Ovary (tissue), 9 donors: ENCODE measurements around the gene NEK4. TPM values are rescaled to one million over a fixed set of nuclear protein-coding genes. Genes with fewer than 3 reads are reported as not detected.
A peak's percentile ranks its signal among the peaks of the same experiment; 100 is the strongest.

Source experiments
- DNase-seq, 5 donors: peaks; one replicate each; pipeline ENCODE4 v3.0.0-alpha.2; 2019 to 2020
- H3K27ac ChIP-seq, 2 donors: fragments of 200-600 bp; one replicate each; pipeline versions ENCODE4 v1.5.1 to v1.8.0; 2019 to 2022
- H3K27me3 ChIP-seq: fragments of 200-600 bp; one replicate; pipeline ENCODE4 v1.8.0; 2022
- H3K36me3 ChIP-seq: fragments of 200-600 bp; sonication (generic); one replicate; pipeline ENCODE4 v1.5.1; 2019
- H3K4me1 ChIP-seq: one replicate; pipeline ENCODE4 v1.8.1; 2013; ENCODE audit warnings: mild to moderate bottlenecking, moderate library complexity; ENCODE audit not compliant: insufficient read depth
- H3K4me3 ChIP-seq: fragments of 200-600 bp; sonication (generic); one replicate; pipeline ENCODE4 v1.5.1; 2017
- H3K9me3 ChIP-seq, 2 donors: fragments of 200-600 bp in 1 of 2; sonication (generic) in 1 of 2; one replicate each; pipeline versions ENCODE4 v1.5.1 to v1.8.1; 2013 to 2019; ENCODE audit warnings: mild to moderate bottlenecking in 1 of 2, moderate library complexity in 1 of 2
- EP300 ChIP-seq: sonication (generic); formaldehyde crosslinking; IDR thresholded peaks from one replicate; pipeline ENCODE4 v1.6.1; 2017; ENCODE audit warnings: antibody characterized with exemption
- POLR2A ChIP-seq: fragments of 450-650 bp; IDR thresholded peaks from one replicate; pipeline ENCODE4 v1.6.1; 2017; ENCODE audit warnings: antibody characterized with exemption, mild to moderate bottlenecking, moderate library complexity
- WGBS, 3 donors: extraction: QIAGEN DNeasy Blood & Tissue Kit in 1 of 3; methylation state at CpG; one replicate each; pipeline versions ENCODE4 v1.1.5 to v1.1.7; 2013 to 2017; 5-methylcytosine and 5-hydroxymethylcytosine counted together
- intact Hi-C, 4 donors: fragments of 100-400 bp; cut with DNase I; formaldehyde crosslinking; loops; one replicate each; pipeline versions ENCODE4 v1.11.0 to v1.15.1; 2022 to 2023
- polyA plus RNA-seq, 2 donors: library from polyadenylated mRNA; stranded (reverse); fragments of 200-250 nt in 1 of 2; fragments of 350-450 nt in 1 of 2; fragmentation: Illumina TruSeq in 1 of 2; extraction: RNeasy Lipid Tissue Mini Kit (QIAGEN cat#74804) in 1 of 2; gene quantifications; one replicate each; pipeline ENCODE4 v1.2.3, GENCODE V29; 2013 to 2014
- total RNA-seq, 7 donors: library from RNA; depleted of rRNA in 2 of 7; stranded (reverse); fragments of >200 nt in 2 of 7; fragmentation: NEBNext Ultra II Directional in 3 of 7; extraction: Animal tissue kit (Norgen Biotek cat#: 25700) in 3 of 7; gene quantifications; one replicate each; pipeline versions ENCODE4 v1.1.0 to v1.2.4, GENCODE V29; 2016 to 2023
- TF ChIP-seq, protein P1 (sequence below), 3 donors: fragments of 450-650 bp in 2 of 3; fragments of 200-600 bp in 1 of 3; IDR thresholded peaks; one replicate each; pipeline versions ENCODE4 v1.5.1 to v1.8.0; 2016 to 2022; ENCODE audit warnings: antibody characterized with exemption in 3 of 3, mild to moderate bottlenecking in 1 of 3
- donor health status: DM: no; HTN: no; CAD: no; lungs with moderate emphysema.
- donor health status: DM: no; HTN: no; CAD: no.
- donor health status: Bipolar disorder and iron deficiency.
- donor health status: DM: yes; HTN: yes; CAD: no.
- donor health status: DM: no; HTN: no; CAD: no.
- donor health status: DM: yes; HTN: yes; CAD: no.

NEK4 gene
- total and polyA plus RNA-seq, 9 donors = 8.5 to 45.9 (median 31.0) TPM

DNA sequence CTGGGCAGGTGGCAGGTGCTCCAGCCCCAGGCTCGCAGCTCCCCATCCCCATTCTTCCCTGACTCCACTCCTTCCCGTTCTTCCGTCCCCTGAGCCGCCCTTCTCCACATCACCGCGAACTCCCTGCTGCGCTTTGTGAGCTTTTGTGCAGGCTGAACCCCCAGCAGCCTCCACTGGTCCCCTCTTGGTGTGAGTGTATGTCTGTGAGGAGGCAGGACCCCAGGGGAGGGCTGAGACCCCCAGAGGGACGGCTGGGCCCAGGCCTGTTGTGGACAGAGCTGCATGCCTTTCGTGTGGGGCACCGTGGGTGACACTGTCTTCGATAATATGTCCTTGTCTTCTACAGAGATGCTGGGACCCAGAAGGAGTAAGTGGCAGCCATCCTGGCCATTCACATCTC is 16.5 kb upstream of the NEK4 start:
- H3K4me1 ChIP-seq = no peaks in the 10 kb centered on the region
- 84 to 94% (median 87%) methylated on average over 11 of the region's 11 CpGs for WGBS, 3 donors
- no peaks in the 10 kb centered on the region for H3K27me3 ChIP-seq
- H3K27ac ChIP-seq = no peak overlapping the region
- TF ChIP-seq, protein P1, sequence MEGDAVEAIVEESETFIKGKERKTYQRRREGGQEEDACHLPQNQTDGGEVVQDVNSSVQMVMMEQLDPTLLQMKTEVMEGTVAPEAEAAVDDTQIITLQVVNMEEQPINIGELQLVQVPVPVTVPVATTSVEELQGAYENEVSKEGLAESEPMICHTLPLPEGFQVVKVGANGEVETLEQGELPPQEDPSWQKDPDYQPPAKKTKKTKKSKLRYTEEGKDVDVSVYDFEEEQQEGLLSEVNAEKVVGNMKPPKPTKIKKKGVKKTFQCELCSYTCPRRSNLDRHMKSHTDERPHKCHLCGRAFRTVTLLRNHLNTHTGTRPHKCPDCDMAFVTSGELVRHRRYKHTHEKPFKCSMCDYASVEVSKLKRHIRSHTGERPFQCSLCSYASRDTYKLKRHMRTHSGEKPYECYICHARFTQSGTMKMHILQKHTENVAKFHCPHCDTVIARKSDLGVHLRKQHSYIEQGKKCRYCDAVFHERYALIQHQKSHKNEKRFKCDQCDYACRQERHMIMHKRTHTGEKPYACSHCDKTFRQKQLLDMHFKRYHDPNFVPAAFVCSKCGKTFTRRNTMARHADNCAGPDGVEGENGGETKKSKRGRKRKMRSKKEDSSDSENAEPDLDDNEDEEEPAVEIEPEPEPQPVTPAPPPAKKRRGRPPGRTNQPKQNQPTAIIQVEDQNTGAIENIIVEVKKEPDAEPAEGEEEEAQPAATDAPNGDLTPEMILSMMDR (IDR thresholded peaks at IDR 0.05) = no peak
- no peak for TF ChIP-seq POLR2A
- TF ChIP-seq EP300 = no peak
- intact Hi-C loops = no loop called here
- DNase-seq = no peak
- H3K36me3 ChIP-seq = no peaks in the 10 kb centered on the region
- no peak overlapping the region for H3K4me3 ChIP-seq
- H3K9me3 ChIP-seq = no peaks in the 10 kb centered on the region

DNA sequence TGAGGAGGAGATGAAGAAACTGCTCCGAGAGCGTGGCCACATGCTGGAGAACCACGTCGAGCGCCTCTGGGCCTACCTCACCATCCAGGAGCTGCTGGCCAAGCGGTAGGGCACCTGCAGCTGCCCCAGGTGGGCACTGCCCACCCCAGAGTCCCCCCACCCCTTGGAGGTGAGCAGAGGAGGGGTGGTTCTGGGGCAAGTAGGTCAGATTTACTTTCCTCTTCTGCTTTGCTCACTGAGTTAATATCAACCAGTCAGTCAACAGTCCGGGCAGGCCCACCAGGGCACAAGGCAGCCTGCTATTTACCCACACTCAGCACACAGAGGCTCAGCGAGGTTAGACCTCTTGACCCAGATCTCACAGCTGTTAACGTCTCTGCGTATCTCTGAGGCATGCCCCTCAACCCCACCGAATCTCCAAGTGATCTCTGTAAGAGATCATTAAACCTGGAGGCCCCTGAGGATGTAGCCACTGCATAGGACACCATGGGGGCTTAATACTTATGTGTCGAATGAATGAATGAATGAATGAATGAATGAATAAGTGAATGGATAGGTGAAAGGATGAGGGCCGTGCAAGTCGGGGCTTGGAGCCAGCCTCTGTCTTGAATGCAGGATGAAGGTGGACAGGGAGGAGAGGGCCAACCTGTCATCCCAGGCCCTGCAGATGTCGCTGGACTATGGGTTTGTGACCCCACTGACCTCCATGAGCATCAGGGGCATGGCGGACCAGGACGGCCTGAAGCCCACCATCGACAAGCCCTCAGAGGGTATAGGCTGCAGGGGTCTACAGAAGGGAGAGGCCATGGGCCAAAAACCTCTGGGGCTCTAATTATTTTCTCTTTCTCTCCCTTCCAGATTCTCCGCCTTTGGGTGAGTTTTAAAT is 15.8 kb upstream of the NEK4 start:
- H3K36me3 ChIP-seq = no peaks in the 10 kb centered on the region
- no peaks in the 10 kb centered on the region for H3K9me3 ChIP-seq
- no peak overlapping the region for H3K27ac ChIP-seq
- no peaks in the 10 kb centered on the region for H3K27me3 ChIP-seq
- intact Hi-C loops = no loop called here
- H3K4me3 ChIP-seq = no peak overlapping the region
- no peaks in the 10 kb centered on the region for H3K4me1 ChIP-seq
- peak in 1 of 5 donors; percentile 7 for DNase-seq
- 84 to 88% (median 87%) methylated on average over 19 of the region's 19 CpGs for WGBS, 3 donors
- no peak for TF ChIP-seq EP300

DNA sequence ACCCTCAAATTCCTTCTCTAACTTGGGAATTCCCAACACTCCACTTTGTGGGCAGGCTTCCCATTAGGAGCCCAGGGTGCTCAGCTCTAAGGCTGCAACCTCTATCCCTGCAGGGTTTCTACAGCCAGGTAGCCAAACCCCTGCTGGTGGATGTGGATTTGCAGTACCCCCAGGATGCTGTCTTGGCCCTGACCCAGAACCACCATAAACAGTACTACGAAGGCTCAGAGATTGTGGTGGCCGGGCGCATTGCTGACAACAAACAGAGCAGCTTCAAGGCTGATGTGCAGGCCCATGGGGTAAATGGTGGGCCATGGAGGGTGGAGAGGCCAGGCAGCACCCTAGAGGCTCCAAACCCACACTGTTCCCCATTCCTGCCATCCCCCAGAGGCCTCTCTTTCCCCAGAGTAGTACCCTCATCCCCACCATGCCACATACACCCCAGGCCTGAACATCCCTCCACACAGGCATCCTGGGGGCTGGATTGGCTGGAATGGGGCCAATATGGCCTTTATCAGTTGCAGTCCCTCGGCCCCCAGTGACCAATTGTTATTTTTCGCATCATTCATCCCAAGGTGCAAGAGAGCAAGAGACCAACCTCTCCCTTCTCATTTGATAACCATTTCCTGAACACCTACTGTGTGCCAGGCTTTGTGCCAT is 14.3 kb upstream of the NEK4 start:
- no peak overlapping the region for H3K27ac ChIP-seq
- H3K27me3 ChIP-seq = no peaks in the 10 kb centered on the region
- H3K4me1 ChIP-seq = no peaks in the 10 kb centered on the region
- no peak overlapping the region for H3K4me3 ChIP-seq
- 70 to 80% (median 73%) methylated on average over 5 of the region's 5 CpGs for WGBS, 3 donors
- H3K9me3 ChIP-seq = no peaks in the 10 kb centered on the region
- TF ChIP-seq, protein P1 (IDR thresholded peaks at IDR 0.05) = no peak
- TF ChIP-seq POLR2A (no peak), EP300 (no peak)
- no peaks in the 10 kb centered on the region for H3K36me3 ChIP-seq
- DNase-seq = peak in 1 of 5 donors; percentile 12
- intact Hi-C loops = no loop called here

- intact Hi-C loops = no loop called here
- 78 to 88% (median 83%) methylated on average over 17 to 18 of the region's 18 CpGs for WGBS, 3 donors
- no peaks in the 10 kb centered on the region for H3K4me1 ChIP-seq
- H3K27ac ChIP-seq = no peak overlapping the region
- TF ChIP-seq, protein P1 (IDR thresholded peaks at IDR 0.05) = no peak
- TF ChIP-seq EP300 = no peak
- TF ChIP-seq POLR2A = no peak
- no peaks in the 10 kb centered on the region for H3K9me3 ChIP-seq
- no peak overlapping the region for H3K4me3 ChIP-seq
- H3K27me3 ChIP-seq = no peaks in the 10 kb centered on the region
- DNase-seq = peak in 2 of 5 donors; percentile 8 to 19
- H3K36me3 ChIP-seq = no peaks in the 10 kb centered on the region
Observed at GRCh38 chr3:52784021-52784621, 13.4 kb upstream of the NEK4 start.
